Fibroblast of mammary gland (primary cell): Measurements from ENCODE around the gene RBM20.

Experiments
- DNase-seq: peaks from one replicate; pipeline ENCODE4 v3.0.0-alpha.2; 2010; ENCODE audit warnings: low read depth
- H3K4me3 ChIP-seq: 2 replicates; pipeline ENCODE4 v1.5.1; 2011; ENCODE audit warnings: low read depth, mild to moderate bottlenecking, low read length, moderate library complexity; ENCODE audit not compliant: control insufficient read depth
- CTCF ChIP-seq: conservative IDR thresholded peaks from 2 replicates; pipeline ENCODE4 v1.5.1; 2011; ENCODE audit warnings: low read depth, low read length, inconsistent platforms; ENCODE audit not compliant: control insufficient read depth, insufficient read depth

Gene RBM20

GRCh38 chr10:110871298-110872084 lies 227.4 kb downstream of the RBM20 start, which contains the start of gene PDCD4:
PDCD4 (plus strand) TSS chr10:110871928; CDS start chr10:110876028, 4,100 bp downstream.
- DNase-seq = peak; percentile 96

GRCh38 chr10:110872145-110872983 lies 228.2 kb downstream of the RBM20 start:
- H3K4me3 ChIP-seq = peak overlapping the region; percentile 80
- peak; percentile 89 for DNase-seq
- peak; percentile 25 for TF ChIP-seq CTCF

More at GRCh38 chr10:110871298-110872084, 227.4 kb downstream of the RBM20 start, which contains the start of gene PDCD4:
- peak within 1 kb of the TSS; percentile 80 for H3K4me3 ChIP-seq
- no peak for TF ChIP-seq CTCF

GRCh38 chr10:110872984-110873923 lies 229.1 kb downstream of the RBM20 start:
- peak overlapping the region; percentile 80 for H3K4me3 ChIP-seq
- TF ChIP-seq CTCF = no peak
- no peak for DNase-seq

- no peak for TF ChIP-seq CTCF
- DNase-seq = no peak
- H3K4me3 ChIP-seq = peak overlapping the region; percentile 80
Observed at GRCh38 chr10:110873951-110874350, 229.8 kb downstream of the RBM20 start.

- DNase-seq = no peak
- TF ChIP-seq CTCF = no peak
- no peak overlapping the region for H3K4me3 ChIP-seq
Observed at GRCh38 chr10:110876000-110876399, 231.9 kb downstream of the RBM20 start.

GRCh38 chr10:110876788-110877187 lies 232.7 kb downstream of the RBM20 start:
- no peak for TF ChIP-seq CTCF
- H3K4me3 ChIP-seq = no peak overlapping the region
- DNase-seq = no peak
